ENCODE measurements around the gene TTC39B. TPM values are rescaled to one million over a fixed set of nuclear protein-coding genes. Genes with fewer than 3 reads are reported as not detected.

Gene TTC39B
- total RNA-seq, 4 donors from 2014 or later: 23.3 to 62.8 (median 38.1) TPM

- no peak overlapping the region for H3K4me3 ChIP-seq
- 90 to 91% methylated on average over 1 of the region's 1 CpG for WGBS, 2 donors (ENCODE audit: low coverage in 1 of 2)
- intact Hi-C loops (cut with DNase I; ENCODE audit: low total_unique reads): no loop called here
- no peaks in the 10 kb centered on the region for H3K36me3 ChIP-seq
- in situ Hi-C loops (cut with MboI; ENCODE audit: low pct_ligation_motif_present in 1 of 4, low pct_unique_long_range_greater_than_20kb in 1 of 4, low sequenced_read_pairs in 3 of 4): no loop called here
- H3K9me3 ChIP-seq: no peaks in the 10 kb centered on the region
- TF ChIP-seq POLR2A (IDR thresholded peaks at IDR 0.05) (no peak), CTCF (IDR thresholded peaks at IDR 0.05) (no peak), POLR2AphosphoS5 (IDR thresholded peaks at IDR 0.05) (no peak), EP300 (IDR thresholded peaks at IDR 0.05; ENCODE audit: low read depth) (no peak)
- H3K27ac ChIP-seq: no peak overlapping the region
- no peaks in the 10 kb centered on the region for H3K27me3 ChIP-seq
- H3K4me1 ChIP-seq: peaks cover 0 to 37% (median 23%) of the 10 kb centered on the region in 4 donors
- DNase-seq: no peak
These were observed 32.6 kb downstream of the TTC39B start for GRCh38 chr9:15274425-15274824.

- H3K4me1 ChIP-seq: peaks cover 0 to 22% (median 13%) of the 10 kb centered on the region in 4 donors
- no peaks in the 10 kb centered on the region for H3K9me3 ChIP-seq
- in situ Hi-C loops (cut with MboI; ENCODE audit: low pct_ligation_motif_present in 1 of 4, low pct_unique_long_range_greater_than_20kb in 1 of 4, low sequenced_read_pairs in 3 of 4) (no loop called here), intact Hi-C loops (cut with DNase I; ENCODE audit: low total_unique reads) (no loop called here)
- no peak for DNase-seq
- WGBS, 2 donors (ENCODE audit: low coverage in 1 of 2): 40 to 84% methylated on average over 1 to 3 of the region's 3 CpGs
- H3K4me3 ChIP-seq: no peak overlapping the region
- TF ChIP-seq CTCF (IDR thresholded peaks at IDR 0.05) (no peak), POLR2AphosphoS5 (IDR thresholded peaks at IDR 0.05) (no peak), EP300 (IDR thresholded peaks at IDR 0.05; ENCODE audit: low read depth) (no peak), POLR2A (IDR thresholded peaks at IDR 0.05) (no peak)
- H3K27me3 ChIP-seq: no peaks in the 10 kb centered on the region
- H3K36me3 ChIP-seq: no peaks in the 10 kb centered on the region
- no peak overlapping the region for H3K27ac ChIP-seq
These were observed 34.6 kb downstream of the TTC39B start for GRCh38 chr9:15272377-15272928.

GRCh38 chr9:15271403-15271802 lies 35.6 kb downstream of the TTC39B start:
- 62 to 84% methylated on average over 3 to 7 of the region's 7 CpGs for WGBS, 2 donors (ENCODE audit: low coverage in 1 of 2)
- in situ Hi-C loops (cut with MboI; ENCODE audit: low pct_ligation_motif_present in 1 of 4, low pct_unique_long_range_greater_than_20kb in 1 of 4, low sequenced_read_pairs in 3 of 4): no loop called here
- intact Hi-C loops (cut with DNase I; ENCODE audit: low total_unique reads): no loop called here
- TF ChIP-seq CTCF (IDR thresholded peaks at IDR 0.05) (no peak), POLR2AphosphoS5 (IDR thresholded peaks at IDR 0.05) (no peak), EP300 (IDR thresholded peaks at IDR 0.05; ENCODE audit: low read depth) (no peak), POLR2A (IDR thresholded peaks at IDR 0.05) (no peak)
- DNase-seq: no peak
- Histone ChIP-seq H3K9me3 (no peaks in the 10 kb centered on the region), H3K4me3 (no peak overlapping the region), H3K36me3 (no peaks in the 10 kb centered on the region), H3K27ac (no peak overlapping the region), H3K27me3 (no peaks in the 10 kb centered on the region), H3K4me1 (peaks cover 0 to 13% (median 3%) of the 10 kb centered on the region in 4 donors)

- Histone ChIP-seq H3K4me3 (no peak overlapping the region), H3K27ac (no peak overlapping the region), H3K4me1 (no peaks in the 10 kb centered on the region), H3K36me3 (no peaks in the 10 kb centered on the region), H3K27me3 (no peaks in the 10 kb centered on the region), H3K9me3 (no peaks in the 10 kb centered on the region)
- WGBS, 2 donors (ENCODE audit: low coverage in 1 of 2): 85 to 96% methylated on average over 3 of the region's 3 CpGs
- intact Hi-C loops (cut with DNase I; ENCODE audit: low total_unique reads): no loop called here
- TF ChIP-seq EP300 (IDR thresholded peaks at IDR 0.05; ENCODE audit: low read depth): no peak
- TF ChIP-seq CTCF (IDR thresholded peaks at IDR 0.05): no peak
- TF ChIP-seq POLR2AphosphoS5 (IDR thresholded peaks at IDR 0.05): no peak
- no peak for TF ChIP-seq POLR2A (IDR thresholded peaks at IDR 0.05)
- in situ Hi-C loops (cut with MboI; ENCODE audit: low pct_ligation_motif_present in 1 of 4, low pct_unique_long_range_greater_than_20kb in 1 of 4, low sequenced_read_pairs in 3 of 4): no loop called here
- no peak for DNase-seq
These were observed 38.2 kb downstream of the TTC39B start for GRCh38 chr9:15268782-15269181.

Data from transverse colon (tissue), 4 donors.